Body of pancreas (tissue), 4 donors: Measurements from ENCODE around the gene PLCB4. TPM values are rescaled to one million over a fixed set of nuclear protein-coding genes. Genes with fewer than 3 reads are reported as not detected.
"Not testable (repeated sequence)": the region's sequence is repeated elsewhere in the genome, so short reads cannot be mapped to it uniquely, and the experiment has no call there.

Source experiments
- ATAC-seq: fragments of 150-250 bp; one replicate; pipeline ENCODE4 v1.9.1; 2016
- DNase-seq, 4 donors: peaks; one replicate each; pipeline ENCODE4 v3.0.0-alpha.2; 2019
- H3K27ac ChIP-seq, 4 donors: fragments of 200-600 bp; sonication (generic); 1 replicate in 3 of 4; 2 replicates in 1 of 4; pipeline versions ENCODE4 v1.5.1 to v1.6.1; 2016 to 2019; ENCODE audit warnings: mild to moderate bottlenecking in 1 of 4, mixed read lengths in 1 of 4, moderate library complexity in 1 of 4
- H3K27me3 ChIP-seq, 2 donors: fragments of 200-600 bp; sonication (generic); one replicate each; pipeline ENCODE4 v1.6.0; 2016; ENCODE audit warnings: mild to moderate bottlenecking in 1 of 2
- H3K36me3 ChIP-seq, 2 donors: fragments of 200-600 bp; sonication (generic); replicated peaks in 1 of 2; 2 replicates each; pipeline ENCODE4 v1.5.1; 2016; ENCODE audit warnings: low read depth in 2 of 2; ENCODE audit not compliant: insufficient read depth in 1 of 2
- H3K4me1 ChIP-seq: fragments of 200-600 bp; sonication (generic); one replicate; pipeline ENCODE4 v1.6.0; 2016
- H3K4me3 ChIP-seq, 2 donors: fragments of 200-600 bp; sonication (generic); 1 replicate in 1 of 2; 2 replicates in 1 of 2; pipeline ENCODE4 v1.5.1; 2016 to 2019
- H3K9me3 ChIP-seq, 3 donors: fragments of 200-600 bp; sonication (generic); 1 replicate in 2 of 3; 2 replicates in 1 of 3; pipeline ENCODE4 v1.5.1; 2016
- CTCF ChIP-seq, 7 experiments: fragments of 450-650 bp in 4 of 7; fragments of 200-600 bp in 3 of 7; sonication (generic) in 3 of 7; IDR thresholded peaks; one replicate each; pipeline ENCODE4 v1.5.1; 2016 to 2019; ENCODE audit warnings: antibody characterized with exemption in 7 of 7
- POLR2A ChIP-seq, 3 donors: fragments of 450-650 bp; IDR thresholded peaks; one replicate each; pipeline ENCODE4 v1.6.1; 2016; ENCODE audit warnings: antibody characterized with exemption in 3 of 3, mild to moderate bottlenecking in 2 of 3
- WGBS, 2 donors: methylation state at CpG; one replicate each; pipeline ENCODE4 v1.1.5; 2017; 5-methylcytosine and 5-hydroxymethylcytosine counted together
- intact Hi-C: fragments of 100-400 bp; cut with DNase I; formaldehyde crosslinking; loops from one replicate; pipeline ENCODE4 v1.15.1; 2023
- total RNA-seq, 2 donors: library from RNA; depleted of rRNA; stranded (reverse); fragments of >200 nt; gene quantifications; one replicate each; pipeline ENCODE4 v1.1.0, GENCODE V29; 2016

PLCB4 gene
- total RNA-seq, 2 donors from 2014 or later = 1.3 to 3.4 TPM

GRCh38 chr20:9040863-9041524 is 27.9 kb upstream of the PLCB4 start:
- no peaks in the 10 kb centered on the region for H3K36me3 ChIP-seq
- H3K4me3 ChIP-seq = no peak overlapping the region
- ATAC-seq (no peak), DNase-seq (no peak)
- H3K4me1 ChIP-seq = no peaks in the 10 kb centered on the region
- intact Hi-C loops = no loop called here
- TF ChIP-seq POLR2A (IDR thresholded peaks at IDR 0.05) = no peak
- no peak for TF ChIP-seq CTCF (IDR thresholded peaks at IDR 0.05)
- H3K27me3 ChIP-seq = no peaks in the 10 kb centered on the region
- WGBS, 2 donors = 86% methylated on average over 1 of the region's 1 CpG
- no peaks in the 10 kb centered on the region for H3K9me3 ChIP-seq
- no peak overlapping the region for H3K27ac ChIP-seq

GRCh38 chr20:9043364-9043763 is 25.5 kb upstream of the PLCB4 start:
- Histone ChIP-seq H3K4me1 (no peaks in the 10 kb centered on the region), H3K36me3 (no peaks in the 10 kb centered on the region), H3K4me3 (no peak overlapping the region), H3K9me3 (no peaks in the 10 kb centered on the region), H3K27me3 (no peaks in the 10 kb centered on the region), H3K27ac (no peak overlapping the region)
- no peak for ATAC-seq
- intact Hi-C loops = no loop called here
- no peak for DNase-seq
- no peak for TF ChIP-seq CTCF (IDR thresholded peaks at IDR 0.05)
- TF ChIP-seq POLR2A (IDR thresholded peaks at IDR 0.05) = no peak
- 53 to 76% methylated on average over 5 of the region's 5 CpGs for WGBS, 2 donors

DNA sequence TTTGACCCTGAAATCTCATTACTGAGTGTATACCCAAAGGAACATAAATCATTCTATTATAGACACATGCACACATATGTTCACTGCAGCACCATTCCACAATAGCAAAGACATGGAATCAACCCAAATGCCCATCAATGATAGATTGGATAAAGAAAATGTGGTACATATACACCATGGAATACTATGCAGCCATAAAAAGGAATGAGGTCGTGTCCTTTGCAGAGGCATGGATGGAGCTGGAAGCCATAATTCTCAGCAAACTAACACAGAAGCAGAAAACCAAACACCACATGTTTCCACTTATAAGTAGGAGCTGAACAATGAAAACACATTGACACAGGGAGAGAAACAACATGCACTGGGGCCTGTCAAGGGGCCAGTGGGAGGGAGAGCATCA is 21.0 kb upstream of the PLCB4 start:
- ATAC-seq, intact Hi-C loops, H3K4me1 ChIP-seq, DNase-seq, H3K4me3 ChIP-seq, H3K27me3 ChIP-seq, H3K9me3 ChIP-seq, H3K27ac ChIP-seq, H3K36me3 ChIP-seq: not testable (repeated sequence)
- 42 to 47% methylated on average over 1 of the region's 1 CpG for WGBS, 2 donors

DNA sequence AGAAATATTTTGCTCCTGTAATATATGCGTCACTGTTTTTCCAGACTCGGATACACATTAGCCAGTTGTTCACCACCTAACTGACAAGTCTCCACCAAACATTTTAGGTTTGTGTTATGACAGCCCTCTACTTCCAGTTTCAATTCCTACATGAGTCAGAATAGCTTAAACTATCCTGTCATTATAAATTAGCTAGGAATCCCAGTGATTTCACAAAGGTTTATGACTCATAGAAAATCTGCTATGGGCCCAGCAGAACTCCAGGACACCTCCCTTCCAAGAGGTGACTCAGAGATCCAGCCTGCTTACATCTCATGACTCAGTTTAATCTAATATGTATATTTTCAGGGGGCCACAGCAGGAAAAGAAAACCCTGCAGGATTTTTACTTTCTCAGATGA is 17.4 kb upstream of the PLCB4 start:
- no peak for ATAC-seq
- peak in 1 of 4 donors; percentile 16 for DNase-seq
- intact Hi-C loops = no loop called here
- TF ChIP-seq POLR2A (IDR thresholded peaks at IDR 0.05) (no peak), CTCF (IDR thresholded peaks at IDR 0.05) (no peak)
- Histone ChIP-seq H3K9me3 (no peaks in the 10 kb centered on the region), H3K27me3 (no peaks in the 10 kb centered on the region), H3K4me3 (no peak overlapping the region), H3K27ac (no peak overlapping the region), H3K36me3 (no peaks in the 10 kb centered on the region), H3K4me1 (no peaks in the 10 kb centered on the region)
- 90 to 94% methylated on average over 2 of the region's 2 CpGs for WGBS, 2 donors

- Histone ChIP-seq H3K4me1 (no peaks in the 10 kb centered on the region), H3K27ac (no peak overlapping the region), H3K27me3 (no peaks in the 10 kb centered on the region), H3K4me3 (no peak overlapping the region), H3K36me3 (no peaks in the 10 kb centered on the region), H3K9me3 (no peaks in the 10 kb centered on the region)
- no peak for ATAC-seq
- TF ChIP-seq POLR2A (IDR thresholded peaks at IDR 0.05) = no peak
- no peak for TF ChIP-seq CTCF (IDR thresholded peaks at IDR 0.05)
- WGBS, 2 donors = 58 to 88% methylated on average over 3 of the region's 3 CpGs
- intact Hi-C loops = no loop called here
- no peak for DNase-seq
Measured at GRCh38 chr20:9052136-9052535, 16.8 kb upstream of the PLCB4 start.
